HG03025 (cell line): Measurements from ENCODE around the gene PATZ1.
"Not testable (repeated sequence)": the region's sequence is repeated elsewhere in the genome, so short reads cannot be mapped to it uniquely, and the experiment has no call there.

Experiments used
- ATAC-seq: cut with Tn5 transposase; IDR thresholded peaks from one replicate; pipeline ENCODE4 v1.9.1; 2021; ENCODE audit warnings: mild to moderate bottlenecking, moderate library complexity; ENCODE audit not compliant: unreplicated experiment, low FRiP score

PATZ1 gene

GRCh38 chr22:31314220-31314619 is 31.9 kb downstream of the PATZ1 start:
- not testable (repeated sequence) for ATAC-seq

- no peak for ATAC-seq
Observed at GRCh38 chr22:31313366-31314147, 32.6 kb downstream of the PATZ1 start.

- no peak for ATAC-seq
Observed at GRCh38 chr22:31308181-31308580, 38.0 kb downstream of the PATZ1 start.

- no peak for ATAC-seq
Observed at GRCh38 chr22:31305194-31305593, 41.0 kb downstream of the PATZ1 start.

- ATAC-seq, result no peak
Observed at GRCh38 chr22:31302537-31302936, 43.6 kb downstream of the PATZ1 start.

GRCh38 chr22:31302006-31302405 is 44.1 kb downstream of the PATZ1 start:
- ATAC-seq, result no peak

GRCh38 chr22:31300896-31301295 is 45.2 kb downstream of the PATZ1 start:
- ATAC-seq, result no peak

GRCh38 chr22:31295831-31296657 is 50.1 kb downstream of the PATZ1 start:
- ATAC-seq, result no peak

GRCh38 chr22:31295360-31295759 is 50.8 kb downstream of the PATZ1 start:
- ATAC-seq, result no peak

- no peak for ATAC-seq
Observed at GRCh38 chr22:31292236-31292989, 53.7 kb downstream of the PATZ1 start, which contains the start of gene PIK3IP1. TSS of gene PIK3IP1 (minus strand) at chr22:31292488. CDS start at chr22:31292344, 144 bp downstream.

GRCh38 chr22:31291481-31292235 is 54.5 kb downstream of the PATZ1 start:
- no peak for ATAC-seq

GRCh38 chr22:31290494-31291471 is 55.4 kb downstream of the PATZ1 start:
- ATAC-seq, result peak; percentile 71

GRCh38 chr22:31289344-31289743 is 56.8 kb downstream of the PATZ1 start:
- no peak for ATAC-seq

- no peak for ATAC-seq
Observed at GRCh38 chr22:31288496-31289240, 57.5 kb downstream of the PATZ1 start.

- ATAC-seq, result no peak
Observed at GRCh38 chr22:31287818-31288495, 58.2 kb downstream of the PATZ1 start.

GRCh38 chr22:31286360-31287255 is 59.5 kb downstream of the PATZ1 start:
- ATAC-seq, result no peak
